ENCODE results near the gene ZMYM1. TPM values are rescaled to one million over a fixed set of nuclear protein-coding genes. Genes with fewer than 3 reads are reported as not detected.
"Not testable (repeated sequence)": the region's sequence is repeated elsewhere in the genome, so short reads cannot be mapped to it uniquely, and the experiment has no call there.

Gene ZMYM1
- total and polyA plus RNA-seq, 4 donors: 4.5 to 16.4 (median 10.3) TPM

- H3K4me1 ChIP-seq (ENCODE audit: control insufficient read depth in 1 of 2, insufficient read depth in 2 of 2, low read length in 2 of 2); ATAC-seq (ENCODE audit: low FRiP score); H3K4me3 ChIP-seq (ENCODE audit: low read length in 2 of 2); DNase-seq; H3K36me3 ChIP-seq (ENCODE audit: control insufficient read depth in 1 of 2, insufficient read depth in 2 of 2, low read length in 1 of 2); intact Hi-C loops (cut with DNase I); H3K27me3 ChIP-seq (ENCODE audit: control insufficient read depth in 1 of 2, insufficient read depth in 2 of 2, low read length in 1 of 2); H3K27ac ChIP-seq (ENCODE audit: low read depth in 1 of 2, low read length in 2 of 2); H3K9me3 ChIP-seq (ENCODE audit: control insufficient read depth, low read length): not testable (repeated sequence)
These were observed 63.1 kb downstream of the ZMYM1 start for GRCh38 chr1:35142294-35142693.

- H3K27ac ChIP-seq (ENCODE audit: low read depth in 1 of 2, low read length in 2 of 2); H3K4me1 ChIP-seq (ENCODE audit: control insufficient read depth in 1 of 2, insufficient read depth in 2 of 2, low read length in 2 of 2); H3K27me3 ChIP-seq (ENCODE audit: control insufficient read depth in 1 of 2, insufficient read depth in 2 of 2, low read length in 1 of 2); H3K9me3 ChIP-seq (ENCODE audit: control insufficient read depth, low read length); intact Hi-C loops (cut with DNase I); ATAC-seq (ENCODE audit: low FRiP score); H3K4me3 ChIP-seq (ENCODE audit: low read length in 2 of 2); H3K36me3 ChIP-seq (ENCODE audit: control insufficient read depth in 1 of 2, insufficient read depth in 2 of 2, low read length in 1 of 2); DNase-seq: not testable (repeated sequence)
- WGBS, 2 donors: 87 to 89% methylated on average over 9 of the region's 9 CpGs
These were observed 63.5 kb downstream of the ZMYM1 start for GRCh38 chr1:35142728-35143127.

- Histone ChIP-seq H3K27ac (ENCODE audit: low read depth in 1 of 2, low read length in 2 of 2) (no peak overlapping the region), H3K27me3 (ENCODE audit: control insufficient read depth in 1 of 2, insufficient read depth in 2 of 2, low read length in 1 of 2) (no peaks in the 10 kb centered on the region), H3K4me1 (ENCODE audit: control insufficient read depth in 1 of 2, insufficient read depth in 2 of 2, low read length in 2 of 2) (no peaks in the 10 kb centered on the region), H3K4me3 (ENCODE audit: low read length in 2 of 2) (no peak overlapping the region), H3K9me3 (ENCODE audit: control insufficient read depth, low read length) (no peaks in the 10 kb centered on the region), H3K36me3 (ENCODE audit: control insufficient read depth in 1 of 2, insufficient read depth in 2 of 2, low read length in 1 of 2) (no peaks in the 10 kb centered on the region)
- DNase-seq (no peak), ATAC-seq (ENCODE audit: low FRiP score) (no peak)
- intact Hi-C loops (cut with DNase I): no loop called here
- WGBS, 2 donors: 93 to 96% methylated on average over 12 of the region's 12 CpGs
These were observed 64.7 kb downstream of the ZMYM1 start for GRCh38 chr1:35143737-35144508.

- H3K27ac ChIP-seq (ENCODE audit: low read depth in 1 of 2, low read length in 2 of 2); ATAC-seq (ENCODE audit: low FRiP score); H3K36me3 ChIP-seq (ENCODE audit: control insufficient read depth in 1 of 2, insufficient read depth in 2 of 2, low read length in 1 of 2); H3K4me3 ChIP-seq (ENCODE audit: low read length in 2 of 2); intact Hi-C loops (cut with DNase I); H3K27me3 ChIP-seq (ENCODE audit: control insufficient read depth in 1 of 2, insufficient read depth in 2 of 2, low read length in 1 of 2); H3K9me3 ChIP-seq (ENCODE audit: control insufficient read depth, low read length); H3K4me1 ChIP-seq (ENCODE audit: control insufficient read depth in 1 of 2, insufficient read depth in 2 of 2, low read length in 2 of 2); DNase-seq: not testable (repeated sequence)
- 54 to 60% methylated on average over 13 of the region's 13 CpGs for WGBS, 2 donors
These were observed 66.8 kb downstream of the ZMYM1 start for GRCh38 chr1:35145892-35146549.

GRCh38 chr1:35151220-35151619 is 72.0 kb downstream of the ZMYM1 start:
- Histone ChIP-seq H3K9me3 (ENCODE audit: control insufficient read depth, low read length) (no peaks in the 10 kb centered on the region), H3K27ac (ENCODE audit: low read depth in 1 of 2, low read length in 2 of 2) (no peak overlapping the region), H3K4me1 (ENCODE audit: control insufficient read depth in 1 of 2, insufficient read depth in 2 of 2, low read length in 2 of 2) (no peaks in the 10 kb centered on the region), H3K36me3 (ENCODE audit: control insufficient read depth in 1 of 2, insufficient read depth in 2 of 2, low read length in 1 of 2) (no peaks in the 10 kb centered on the region), H3K4me3 (ENCODE audit: low read length in 2 of 2) (no peak overlapping the region), H3K27me3 (ENCODE audit: control insufficient read depth in 1 of 2, insufficient read depth in 2 of 2, low read length in 1 of 2) (no peaks in the 10 kb centered on the region)
- WGBS, 2 donors: 94 to 95% methylated on average over 5 of the region's 5 CpGs
- intact Hi-C loops (cut with DNase I): no loop called here
- ATAC-seq (ENCODE audit: low FRiP score) (no peak), DNase-seq (no peak)

GRCh38 chr1:35164893-35165292 is 85.7 kb downstream of the ZMYM1 start:
- intact Hi-C loops (cut with DNase I): no loop called here
- Histone ChIP-seq H3K27me3 (ENCODE audit: control insufficient read depth in 1 of 2, insufficient read depth in 2 of 2, low read length in 1 of 2) (no peaks in the 10 kb centered on the region), H3K9me3 (ENCODE audit: control insufficient read depth, low read length) (no peaks in the 10 kb centered on the region), H3K4me3 (ENCODE audit: low read length in 2 of 2) (no peak overlapping the region), H3K4me1 (ENCODE audit: control insufficient read depth in 1 of 2, insufficient read depth in 2 of 2, low read length in 2 of 2) (no peaks in the 10 kb centered on the region), H3K27ac (ENCODE audit: low read depth in 1 of 2, low read length in 2 of 2) (no peak overlapping the region), H3K36me3 (ENCODE audit: control insufficient read depth in 1 of 2, insufficient read depth in 2 of 2, low read length in 1 of 2) (no peaks in the 10 kb centered on the region)
- 94 to 99% methylated on average over 3 of the region's 3 CpGs for WGBS, 2 donors
- ATAC-seq (ENCODE audit: low FRiP score) (no peak), DNase-seq (no peak)

Other genes with a start within 250 kb of the ZMYM1 start
- 10 to 100 TPM; 38.1 to 58.8 TPM for gene SMIM12, start 219.6 kb upstream of the ZMYM1 start, total RNA-seq
- gene SMIM12, start 219.6 kb upstream of the ZMYM1 start, polyA plus RNA-seq: 10 to 100 TPM; 38.6 to 46.3 TPM
- gene DLGAP3, start 149.7 kb upstream of the ZMYM1 start, total RNA-seq: under 1 TPM; 0.19 to 0.36 TPM
- gene DLGAP3, start 149.7 kb upstream of the ZMYM1 start, polyA plus RNA-seq: under 1 TPM in 1 of 2 donors, not detected in 1; 0.10 TPM
- gene TMEM35B, start 94.0 kb upstream of the ZMYM1 start, total RNA-seq: 10 to 100 TPM; 25.7 to 40.1 TPM
- 10 to 100 TPM; 32.2 to 53.1 TPM for gene TMEM35B, start 94.0 kb upstream of the ZMYM1 start, polyA plus RNA-seq
- 10 to 100 TPM; 24.4 to 24.7 TPM for gene ZMYM6, start 47.4 kb upstream of the ZMYM1 start, total RNA-seq
- gene ZMYM6, start 47.4 kb upstream of the ZMYM1 start, polyA plus RNA-seq: 10 to 100 TPM; 10.5 to 14.9 TPM
- 100 to 1,000 TPM; 206 to 231 TPM for gene SFPQ, start 113.8 kb downstream of the ZMYM1 start, total RNA-seq
- 100 to 1,000 TPM in 1 of 2 donors, 10 to 100 TPM in 1; 34.7 to 161 TPM for gene SFPQ, start 113.8 kb downstream of the ZMYM1 start, polyA plus RNA-seq
- gene ZMYM4, start 189.3 kb downstream of the ZMYM1 start, total RNA-seq: 10 to 100 TPM; 54.9 to 57.0 TPM
- gene ZMYM4, start 189.3 kb downstream of the ZMYM1 start, polyA plus RNA-seq: 10 to 100 TPM in 1 of 2 donors, 1 to 10 TPM in 1; 6.6 to 10.9 TPM

All from aorta (tissue), 5 donors.